Ascending aorta (tissue), 2 donors: ENCODE measurements around the gene UBE2V1. TPM values are rescaled to one million over a fixed set of nuclear protein-coding genes. Genes with fewer than 3 reads are reported as not detected.

Experiments
- DNase-seq, 2 donors: peaks; one replicate each; pipeline ENCODE4 v3.0.0-alpha.2; 2019; ENCODE audit warnings: low spot score in 2 of 2
- H3K27ac ChIP-seq, 2 donors: fragments of 200-600 bp; sonication (generic); one replicate each; pipeline ENCODE4 v1.5.1; 2016 to 2017; ENCODE audit warnings: mild to moderate bottlenecking in 1 of 2
- H3K27me3 ChIP-seq: fragments of 200-600 bp; sonication (generic); one replicate; pipeline ENCODE4 v1.5.1; 2017
- H3K36me3 ChIP-seq, 2 donors: fragments of 200-600 bp; sonication (generic); one replicate each; pipeline ENCODE4 v1.5.1; 2016
- H3K4me1 ChIP-seq, 2 donors: fragments of 200-600 bp; sonication (generic); one replicate each; pipeline ENCODE4 v1.5.1; 2016 to 2017; ENCODE audit warnings: mild to moderate bottlenecking in 1 of 2
- H3K4me3 ChIP-seq, 2 donors: fragments of 200-600 bp; sonication (generic); one replicate each; pipeline ENCODE4 v1.5.1; 2016 to 2017; ENCODE audit warnings: mild to moderate bottlenecking in 1 of 2
- H3K9me3 ChIP-seq, 2 donors: fragments of 200-600 bp; sonication (generic); one replicate each; pipeline ENCODE4 v1.5.1; 2016
- intact Hi-C: fragments of 100-400 bp; cut with DNase I; formaldehyde crosslinking; loops from one replicate; pipeline ENCODE4 v1.15.1; 2023
- total RNA-seq: library from RNA; depleted of rRNA; stranded (reverse); fragments of >200 nt; gene quantifications from one replicate; pipeline ENCODE4 v1.1.0, GENCODE V29; 2016
- TF ChIP-seq, protein P1 (sequence below), 3 experiments: fragments of 200-600 bp in 2 of 3; fragments of 450-650 bp in 1 of 3; sonication (generic) in 2 of 3; IDR thresholded peaks; one replicate each; pipeline ENCODE4 v1.5.1; 2016 to 2019; ENCODE audit warnings: antibody characterized with exemption in 3 of 3, mild to moderate bottlenecking in 1 of 3, moderate library complexity in 1 of 3

UBE2V1 gene
- total RNA-seq, 1 donor from 2014 or later, result 39.4 TPM

DNA sequence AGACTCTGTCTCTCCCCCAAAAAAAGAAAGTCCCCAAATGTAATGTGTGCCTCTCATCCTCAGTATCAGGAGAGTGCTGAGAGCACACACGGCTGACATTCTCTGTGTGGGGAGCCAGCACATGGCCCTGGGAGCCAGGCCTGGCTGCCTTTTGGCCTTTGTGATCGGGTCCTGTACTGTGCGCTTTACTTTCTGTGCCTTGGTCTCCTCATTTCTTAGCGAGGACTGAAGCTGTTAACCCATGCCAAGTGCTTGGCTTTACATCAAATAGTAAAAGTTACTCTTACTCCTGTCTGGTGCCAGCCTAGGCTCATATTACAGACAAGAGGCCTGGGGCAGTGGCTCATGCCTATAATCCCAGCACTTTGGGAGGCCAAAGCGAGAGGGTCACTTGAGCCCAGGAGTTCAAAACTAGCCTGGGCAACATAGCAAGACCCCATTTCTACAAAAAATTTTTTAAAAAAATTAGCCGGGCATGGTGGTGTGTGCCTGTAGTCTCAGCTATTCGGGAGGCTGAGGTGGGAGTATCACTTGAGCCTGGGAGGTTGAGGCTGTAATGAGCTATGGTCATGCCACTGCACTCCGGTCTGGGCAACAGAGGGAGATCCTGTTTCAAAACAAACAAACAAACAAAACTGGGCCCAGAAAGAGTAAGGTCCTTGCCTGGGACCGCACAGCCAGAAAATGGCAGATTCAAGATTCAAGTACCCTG lies 79.8 kb downstream of the UBE2V1 start:
- Histone ChIP-seq H3K27ac (peak overlapping the region; percentile 79 to 86), H3K36me3 (no peaks in the 10 kb centered on the region), H3K9me3 (no peaks in the 10 kb centered on the region), H3K4me1 (peaks cover 19 to 40% of the 10 kb centered on the region in 2 donors), H3K4me3 (no peak overlapping the region), H3K27me3 (no peaks in the 10 kb centered on the region)
- DNase-seq, result no peak
- TF ChIP-seq, protein P1, sequence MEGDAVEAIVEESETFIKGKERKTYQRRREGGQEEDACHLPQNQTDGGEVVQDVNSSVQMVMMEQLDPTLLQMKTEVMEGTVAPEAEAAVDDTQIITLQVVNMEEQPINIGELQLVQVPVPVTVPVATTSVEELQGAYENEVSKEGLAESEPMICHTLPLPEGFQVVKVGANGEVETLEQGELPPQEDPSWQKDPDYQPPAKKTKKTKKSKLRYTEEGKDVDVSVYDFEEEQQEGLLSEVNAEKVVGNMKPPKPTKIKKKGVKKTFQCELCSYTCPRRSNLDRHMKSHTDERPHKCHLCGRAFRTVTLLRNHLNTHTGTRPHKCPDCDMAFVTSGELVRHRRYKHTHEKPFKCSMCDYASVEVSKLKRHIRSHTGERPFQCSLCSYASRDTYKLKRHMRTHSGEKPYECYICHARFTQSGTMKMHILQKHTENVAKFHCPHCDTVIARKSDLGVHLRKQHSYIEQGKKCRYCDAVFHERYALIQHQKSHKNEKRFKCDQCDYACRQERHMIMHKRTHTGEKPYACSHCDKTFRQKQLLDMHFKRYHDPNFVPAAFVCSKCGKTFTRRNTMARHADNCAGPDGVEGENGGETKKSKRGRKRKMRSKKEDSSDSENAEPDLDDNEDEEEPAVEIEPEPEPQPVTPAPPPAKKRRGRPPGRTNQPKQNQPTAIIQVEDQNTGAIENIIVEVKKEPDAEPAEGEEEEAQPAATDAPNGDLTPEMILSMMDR (IDR thresholded peaks at IDR 0.05), result no peak
- intact Hi-C loops, result loop anchor here (10.0 kb wide), 1 partner anchor 168 kb away; no protein-coding TSS in a partner anchor

Other genes starting within 250 kb of the UBE2V1 start
- gene SPATA2, start 197.6 kb downstream of the UBE2V1 start, total RNA-seq, result 7.6 TPM
- 77.0 TPM for gene RNF114, start 176.8 kb downstream of the UBE2V1 start, total RNA-seq
- gene SNAI1, start 130.2 kb downstream of the UBE2V1 start, total RNA-seq, result 64.4 TPM
- gene PEDS1, start 40.6 kb upstream of the UBE2V1 start, total RNA-seq, result 23.9 TPM
- 360 TPM for gene CEBPB, start 77.7 kb upstream of the UBE2V1 start, total RNA-seq